GM13977 (cell line): ENCODE data around the gene ROPN1.
A peak's percentile ranks its signal among the peaks of the same experiment; 100 is the strongest.
"Not testable (repeated sequence)": the region's sequence is repeated elsewhere in the genome, so short reads cannot be mapped to it uniquely, and the experiment has no call there.

Experiments
- DNase-seq: peaks from one replicate; pipeline ENCODE4 v3.0.0; 2012; ENCODE audit warnings: low spot score
- in situ Hi-C: fragments of 300-500 bp; cut with MboI; formaldehyde crosslinking; loops from one replicate; pipeline ENCODE4 v1.12.0; 2022; ENCODE audit warnings: low sequenced_read_pairs, low pct_unique_long_range_greater_than_20kb, mixed read lengths, inconsistent platforms; ENCODE audit not compliant: unreplicated experiment
- TF ChIP-seq, protein P1 (sequence below): IDR thresholded peaks from 2 replicates; pipeline ENCODE4 v1.5.1; 2012; ENCODE audit warnings: mild to moderate bottlenecking, control low read depth; ENCODE audit not compliant: insufficient read depth; ENCODE audit errors: extremely low read depth, missing control alignments

ROPN1 gene

GRCh38 chr3:124033360-124034015 is 41.6 kb upstream of the ROPN1 start, which contains the start of gene KALRN:
Gene KALRN, plus strand, starts transcription at chr3:124033369.
- in situ Hi-C loops, result no loop called here
- DNase-seq, result no peak
- TF ChIP-seq, protein P1, sequence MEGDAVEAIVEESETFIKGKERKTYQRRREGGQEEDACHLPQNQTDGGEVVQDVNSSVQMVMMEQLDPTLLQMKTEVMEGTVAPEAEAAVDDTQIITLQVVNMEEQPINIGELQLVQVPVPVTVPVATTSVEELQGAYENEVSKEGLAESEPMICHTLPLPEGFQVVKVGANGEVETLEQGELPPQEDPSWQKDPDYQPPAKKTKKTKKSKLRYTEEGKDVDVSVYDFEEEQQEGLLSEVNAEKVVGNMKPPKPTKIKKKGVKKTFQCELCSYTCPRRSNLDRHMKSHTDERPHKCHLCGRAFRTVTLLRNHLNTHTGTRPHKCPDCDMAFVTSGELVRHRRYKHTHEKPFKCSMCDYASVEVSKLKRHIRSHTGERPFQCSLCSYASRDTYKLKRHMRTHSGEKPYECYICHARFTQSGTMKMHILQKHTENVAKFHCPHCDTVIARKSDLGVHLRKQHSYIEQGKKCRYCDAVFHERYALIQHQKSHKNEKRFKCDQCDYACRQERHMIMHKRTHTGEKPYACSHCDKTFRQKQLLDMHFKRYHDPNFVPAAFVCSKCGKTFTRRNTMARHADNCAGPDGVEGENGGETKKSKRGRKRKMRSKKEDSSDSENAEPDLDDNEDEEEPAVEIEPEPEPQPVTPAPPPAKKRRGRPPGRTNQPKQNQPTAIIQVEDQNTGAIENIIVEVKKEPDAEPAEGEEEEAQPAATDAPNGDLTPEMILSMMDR, result no peak

- TF ChIP-seq, protein P1, result peak; percentile 82
- DNase-seq, result peak; percentile 90
- in situ Hi-C loops, result no loop called here
These were observed 41.0 kb upstream of the ROPN1 start for GRCh38 chr3:124032881-124033359.

- DNase-seq, result no peak
- in situ Hi-C loops, result no loop called here
- TF ChIP-seq, protein P1, result no peak
These were observed 40.5 kb upstream of the ROPN1 start for GRCh38 chr3:124032311-124032880.

DNA sequence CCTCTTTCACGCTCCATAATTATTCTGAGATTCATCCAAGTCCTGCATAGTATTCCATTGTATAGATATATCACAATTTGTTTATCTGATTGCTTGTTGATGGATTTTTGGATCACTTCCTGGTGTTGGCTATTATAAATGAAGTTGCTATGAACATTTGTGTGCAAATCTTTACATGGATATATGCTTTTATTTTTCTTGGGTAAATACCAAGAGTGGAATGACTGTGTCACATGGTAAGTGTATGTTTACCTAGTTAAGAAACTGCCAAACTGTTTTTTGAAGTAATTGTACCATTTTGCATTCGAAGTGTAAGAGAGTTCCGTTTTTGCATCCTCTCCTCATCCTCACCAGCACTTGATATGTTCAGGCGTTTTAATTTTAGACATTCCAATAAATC is 34.6 kb upstream of the ROPN1 start:
- TF ChIP-seq, protein P1, result no peak
- DNase-seq, result no peak
- in situ Hi-C loops, result no loop called here

- DNase-seq, in situ Hi-C loops: not testable (repeated sequence)
These were observed 31.6 kb upstream of the ROPN1 start for GRCh38 chr3:124023531-124023930.

- in situ Hi-C loops, result no loop called here
- no peak for DNase-seq
- TF ChIP-seq, protein P1, result no peak
These were observed 27.4 kb upstream of the ROPN1 start for GRCh38 chr3:124019291-124019690.

- DNase-seq, in situ Hi-C loops: not testable (repeated sequence)
These were observed 25.6 kb upstream of the ROPN1 start for GRCh38 chr3:124017502-124017901.
